Naive thymus-derived CD4-positive, alpha-beta T cell (primary cell): ENCODE results near the gene RPL12. TPM values are rescaled to one million over a fixed set of nuclear protein-coding genes. Genes with fewer than 3 reads are reported as not detected.

Source experiments
- ATAC-seq: fragments of 150-1000 bp; cut with Tn5 transposase; 2 replicates; pipeline ENCODE4 v1.10.0; 2021; ENCODE audit warnings: mild to moderate bottlenecking, moderate library complexity
- CTCF ChIA-PET: fragments of 350-600 bp; sonication (Branson Sonifier 250); formaldehyde crosslinking; loops from one replicate; lab custom pipeline; 2021; ENCODE audit warnings: antibody characterized with exemption; lab: Charles Lee
- POLR2A ChIA-PET: fragments of 350-600 bp; sonication (Branson Sonifier 250); formaldehyde crosslinking; loops from one replicate; lab custom pipeline; 2021; ENCODE audit warnings: antibody characterized with exemption, inconsistent platforms; lab: Charles Lee
- DNase-seq, 9 donors: peaks; one replicate each; pipeline versions ENCODE4 v3.0.0 to v3.0.0-alpha.2; 2020 to 2022; ENCODE audit warnings: mixed read lengths in 1 of 9
- H3K27ac ChIP-seq: one replicate; pipeline ENCODE4 v1.7.0; 2013; ENCODE audit warnings: mild to moderate bottlenecking, low read depth, low read length, moderate library complexity
- H3K27me3 ChIP-seq, 2 donors: one replicate each; pipeline ENCODE4 v1.7.0; 2013; ENCODE audit warnings: low read length in 2 of 2, mild to moderate bottlenecking in 2 of 2, moderate library complexity in 2 of 2; ENCODE audit not compliant: control insufficient read depth in 2 of 2, insufficient read depth in 2 of 2
- H3K36me3 ChIP-seq, 3 experiments: 1 replicate in 2 of 3; 2 replicates in 1 of 3; pipeline ENCODE4 v1.7.0; 2013; ENCODE audit warnings: low read length in 3 of 3, mild to moderate bottlenecking in 3 of 3, moderate library complexity in 1 of 3; ENCODE audit not compliant: insufficient read depth in 3 of 3, control insufficient read depth in 2 of 3
- H3K4me1 ChIP-seq, 2 donors: one replicate each; pipeline ENCODE4 v1.7.0; 2013; ENCODE audit warnings: low read length in 2 of 2, mild to moderate bottlenecking in 2 of 2, moderate library complexity in 1 of 2; ENCODE audit not compliant: control insufficient read depth in 2 of 2, insufficient read depth in 2 of 2
- H3K4me3 ChIP-seq: 2 replicates; pipeline ENCODE4 v1.7.0; 2013; ENCODE audit warnings: mild to moderate bottlenecking, low read length
- H3K9me3 ChIP-seq, 3 experiments: 1 replicate in 2 of 3; 2 replicates in 1 of 3; pipeline ENCODE4 v1.7.0; 2013; ENCODE audit warnings: low read length in 3 of 3; ENCODE audit not compliant: control insufficient read depth in 2 of 3
- H3K27ac Mint-ChIP-seq, 9 donors: one replicate each; pipeline ENCODE4 v1.8.0; 2020 to 2022; ENCODE audit warnings: mixed read lengths in 9 of 9, mild to moderate bottlenecking in 8 of 9, moderate library complexity in 5 of 9, inconsistent platforms in 2 of 9
- H3K27me3 Mint-ChIP-seq, 5 donors: one replicate each; pipeline ENCODE4 v1.8.0; 2021 to 2022; ENCODE audit warnings: mixed read lengths in 5 of 5, mild to moderate bottlenecking in 1 of 5
- H3K36me3 Mint-ChIP-seq, 5 donors: one replicate each; pipeline ENCODE4 v1.8.0; 2020 to 2022; ENCODE audit warnings: mixed read lengths in 5 of 5, mild to moderate bottlenecking in 3 of 5, inconsistent platforms in 1 of 5
- H3K4me1 Mint-ChIP-seq, 7 donors: one replicate each; pipeline ENCODE4 v1.8.0; 2020 to 2022; ENCODE audit warnings: mixed read lengths in 7 of 7, mild to moderate bottlenecking in 3 of 7, inconsistent platforms in 1 of 7
- H3K4me3 Mint-ChIP-seq, 10 donors: one replicate each; pipeline ENCODE4 v1.8.0; 2020 to 2022; ENCODE audit warnings: mild to moderate bottlenecking in 10 of 10, mixed read lengths in 10 of 10, moderate library complexity in 6 of 10, inconsistent platforms in 2 of 10
- H3K9me3 Mint-ChIP-seq, 11 donors: one replicate each; pipeline ENCODE4 v1.8.0; 2020 to 2022; ENCODE audit warnings: mixed read lengths in 11 of 11, mild to moderate bottlenecking in 4 of 11, inconsistent platforms in 1 of 11, moderate library complexity in 1 of 11
- intact Hi-C, 2 donors: fragments of 100-400 bp; cut with micrococcal nuclease; formaldehyde crosslinking; loops; one replicate each; pipeline ENCODE4 v1.15.1; 2023
- polyA plus RNA-seq, 2 donors: library from polyadenylated mRNA; unstranded; fragments of 300-500 nt; fragmentation: Illumina TruSeq; gene quantifications; one replicate each; pipeline ENCODE4 v1.2.3, GENCODE V29; 2021
- total RNA-seq, 6 experiments: library from RNA in 5 of 6; stranded (reverse) in 5 of 6; gene quantifications; 1 replicate in 5 of 6; 2 replicates in 1 of 6; pipeline ENCODE4 v1.2.3 and lab custom pipeline; 2021 to 2026

The RPL12 gene
- total and polyA plus RNA-seq, 7 experiments from 2014 or later = 1,005 to 1,958 (median 1,896) TPM

DNA sequence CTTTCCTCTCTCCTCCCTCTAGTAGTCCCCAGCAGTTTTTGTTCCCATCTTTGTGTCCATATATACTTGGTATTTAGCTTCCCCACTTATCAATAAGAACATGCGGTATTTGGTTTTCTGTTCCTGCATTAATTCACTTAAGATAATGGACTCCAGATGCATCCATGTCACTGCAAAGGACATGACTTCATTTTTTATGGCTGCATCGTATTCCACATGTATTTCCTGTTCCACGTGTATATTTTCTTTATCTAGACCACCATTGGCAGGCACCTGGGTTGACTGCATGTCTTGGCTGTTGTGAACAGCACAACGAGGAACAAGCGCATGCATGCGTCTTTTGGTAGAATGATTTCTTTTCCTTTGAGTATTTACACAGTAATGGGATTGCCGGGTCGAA lies 20.8 kb downstream of the RPL12 start:
- Mint-ChIP-seq H3K36me3 (peaks cover 21 to 52% (median 40%) of the 10 kb centered on the region in 5 donors), H3K27ac (no peak overlapping the region), H3K4me3 (no peak overlapping the region), H3K4me1 (peaks cover 19 to 37% (median 28%) of the 10 kb centered on the region in 7 donors), H3K9me3 (no peaks in the 10 kb centered on the region), H3K27me3 (no peaks in the 10 kb centered on the region)
- CTCF ChIA-PET = no interaction called here
- ATAC-seq (no peak), DNase-seq (no peak)
- no peaks in the 10 kb centered on the region for H3K9me3 ChIP-seq
- no peaks in the 10 kb centered on the region for H3K27me3 ChIP-seq
- peaks cover 5 to 9% of the 10 kb centered on the region in 2 donors for H3K4me1 ChIP-seq
- H3K36me3 ChIP-seq = peaks cover 6 to 51% (median 9%) of the 10 kb centered on the region in 3 experiments
- no peak overlapping the region for H3K4me3 ChIP-seq
- H3K27ac ChIP-seq = no peak overlapping the region
- POLR2A ChIA-PET = interaction anchor here (0.6 to 1.8 kb wide), 3 partner anchors 34 to 580 kb away, joined by 3 read pairs; no protein-coding TSS in a partner anchor
- intact Hi-C loops = no loop called here

GRCh38 chr9:127428348-127428747 lies 22.9 kb downstream of the RPL12 start:
- ChIA-PET CTCF (no interaction called here), POLR2A (no interaction called here)
- no peak overlapping the region for H3K27ac ChIP-seq
- no peaks in the 10 kb centered on the region for H3K27me3 Mint-ChIP-seq
- H3K4me1 ChIP-seq = peaks cover 12 to 19% of the 10 kb centered on the region in 2 donors
- no peak overlapping the region for H3K27ac Mint-ChIP-seq
- intact Hi-C loops = no loop called here
- ATAC-seq = no peak
- no peak for DNase-seq
- no peaks in the 10 kb centered on the region for H3K9me3 Mint-ChIP-seq
- peaks cover 5 to 34% (median 28%) of the 10 kb centered on the region in 5 donors for H3K36me3 Mint-ChIP-seq
- H3K36me3 ChIP-seq = peaks cover 0 to 35% (median 3%) of the 10 kb centered on the region in 3 experiments
- H3K4me3 Mint-ChIP-seq = no peak overlapping the region
- no peaks in the 10 kb centered on the region for H3K9me3 ChIP-seq
- H3K27me3 ChIP-seq = no peaks in the 10 kb centered on the region
- H3K4me3 ChIP-seq = no peak overlapping the region
- H3K4me1 Mint-ChIP-seq = peaks cover 36 to 49% (median 44%) of the 10 kb centered on the region in 7 donors

GRCh38 chr9:127426756-127427155 lies 24.4 kb downstream of the RPL12 start:
- no peak for ATAC-seq
- H3K4me1 ChIP-seq = peaks cover 12 to 27% of the 10 kb centered on the region in 2 donors
- Mint-ChIP-seq H3K27ac (peak overlapping the region in 1 of 9 donors; percentile 96), H3K27me3 (no peaks in the 10 kb centered on the region), H3K9me3 (no peaks in the 10 kb centered on the region), H3K36me3 (peaks cover 5 to 29% (median 19%) of the 10 kb centered on the region in 5 donors), H3K4me3 (peak overlapping the region in 9 of 10 donors; percentile 3 to 99 (median 63)), H3K4me1 (peaks cover 39 to 60% (median 50%) of the 10 kb centered on the region in 7 donors)
- no peak overlapping the region for H3K27ac ChIP-seq
- H3K27me3 ChIP-seq = no peaks in the 10 kb centered on the region
- ChIA-PET POLR2A (interaction anchor here (1.9 kb wide), 1 partner anchor 24 kb away, joined by 7 read pairs; the partner anchor contains the start of genes LRSAM1 and RPL12), CTCF (no interaction called here)
- DNase-seq = no peak
- intact Hi-C loops = no loop called here
- H3K9me3 ChIP-seq = no peaks in the 10 kb centered on the region
- H3K36me3 ChIP-seq = peaks cover 0 to 31% (median 3%) of the 10 kb centered on the region in 3 experiments
- no peak overlapping the region for H3K4me3 ChIP-seq

GRCh38 chr9:127424676-127424999 lies 26.6 kb downstream of the RPL12 start:
- no peaks in the 10 kb centered on the region for H3K27me3 Mint-ChIP-seq
- H3K36me3 ChIP-seq = peaks cover 0 to 12% (median 0%) of the 10 kb centered on the region in 3 experiments
- peak overlapping the region; percentile 96 for H3K4me3 ChIP-seq
- no peaks in the 10 kb centered on the region for H3K9me3 ChIP-seq
- H3K27ac Mint-ChIP-seq = peak overlapping the region; percentile 91 to 96 (median 94)
- H3K27ac ChIP-seq = peak overlapping the region; percentile 83
- no peaks in the 10 kb centered on the region for H3K9me3 Mint-ChIP-seq
- H3K36me3 Mint-ChIP-seq = peaks cover 0 to 14% (median 5%) of the 10 kb centered on the region in 5 donors
- DNase-seq (peak in 4 of 9 donors; percentile 26 to 57 (median 48)), ATAC-seq (peak; percentile 58)
- H3K4me3 Mint-ChIP-seq = peak overlapping the region; percentile 93 to 99 (median 98)
- intact Hi-C loops = loop anchor here (1.0 to 2.0 kb wide), 11 partner anchors 26 to 620 kb away; partner anchors contain the start of genes LRSAM1 (in 2 of the 2), RPL12 (in 2 of the 2), PTRH1 (in 1 of the 2) and RALGPS1 (in 1 of the 2)
- H3K4me1 Mint-ChIP-seq = peaks cover 39 to 54% (median 50%) of the 10 kb centered on the region in 7 donors
- ChIA-PET POLR2A (interaction anchor here (0.8 to 3.0 kb wide), 5 partner anchors 22 to 203 kb away, joined by 3 to 28 read pairs (median 4); partner anchors contain the start of genes LRSAM1 and RPL12), CTCF (interaction anchor here (1.1 to 1.3 kb wide), 2 partner anchors 9 to 211 kb away, joined by 3 to 6 read pairs; no protein-coding TSS in a partner anchor)
- H3K27me3 ChIP-seq = no peaks in the 10 kb centered on the region
- H3K4me1 ChIP-seq = peaks cover 12 to 27% of the 10 kb centered on the region in 2 donors

DNA sequence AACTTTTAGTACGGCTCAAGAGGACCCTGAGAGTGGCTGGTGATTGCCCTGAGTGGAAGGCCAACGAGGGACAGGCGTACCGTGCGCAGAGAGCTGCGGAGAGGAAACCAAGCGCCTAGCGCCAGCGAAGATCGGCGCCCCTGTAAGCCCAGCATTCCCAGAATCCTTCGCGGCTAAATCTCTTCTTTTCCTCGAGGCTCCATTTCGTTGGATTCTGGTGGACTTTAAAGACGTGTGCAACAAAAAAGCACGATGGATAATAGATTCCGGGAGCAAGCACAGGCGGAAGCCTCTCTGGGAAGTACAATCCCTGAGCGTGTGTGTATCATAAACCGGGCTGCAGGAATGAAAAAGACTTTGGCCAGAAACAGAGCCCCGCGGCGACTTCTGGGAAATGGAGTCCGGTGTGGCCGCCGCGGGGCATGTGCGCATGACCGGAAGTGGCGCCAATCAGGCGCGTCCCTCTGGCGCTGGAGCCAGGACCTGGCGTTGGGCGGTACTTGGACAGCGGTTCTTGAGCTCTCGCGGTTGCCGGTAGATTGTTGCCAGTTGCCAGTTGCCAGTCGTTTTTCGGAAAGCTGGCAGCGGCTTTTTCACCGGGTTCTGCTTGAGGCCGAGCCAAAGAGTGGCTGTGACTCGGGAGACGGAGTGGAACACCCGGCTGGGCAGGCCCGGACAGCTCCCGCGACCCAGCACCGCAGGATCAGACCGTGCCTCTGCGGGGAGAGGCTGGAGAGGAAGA lies 27.1 kb downstream of the RPL12 start, which contains the start of gene ZNF79:
Gene ZNF79, plus strand, starts transcription at position 449 of the 742 bp plus-strand sequence. CDS start 406 bp downstream, outside the sequence.
- Mint-ChIP-seq H3K27ac (peak within 1 kb of the TSS; percentile 91 to 96 (median 94)), H3K4me3 (peak within 1 kb of the TSS; percentile 93 to 99 (median 98)), H3K36me3 (peaks cover 0 to 14% (median 5%) of the 10 kb centered on the region in 5 donors), H3K9me3 (no peaks in the 10 kb centered on the region), H3K4me1 (peaks cover 39 to 54% (median 50%) of the 10 kb centered on the region in 7 donors), H3K27me3 (no peaks in the 10 kb centered on the region)
- H3K4me3 ChIP-seq = peak within 1 kb of the TSS; percentile 96
- ChIA-PET POLR2A (interaction anchor here (0.8 to 3.0 kb wide), 6 partner anchors 22 to 202 kb away, joined by 3 to 28 read pairs (median 4); partner anchors contain the start of genes LRSAM1 and RPL12), CTCF (interaction anchor here (1.1 to 1.3 kb wide), 2 partner anchors 9 to 210 kb away, joined by 3 to 6 read pairs; no protein-coding TSS in a partner anchor)
- H3K9me3 ChIP-seq = no peaks in the 10 kb centered on the region
- DNase-seq (peak; percentile 80 to 96 (median 84)), ATAC-seq (peak; percentile 94)
- no peaks in the 10 kb centered on the region for H3K27me3 ChIP-seq
- H3K27ac ChIP-seq = peak within 1 kb of the TSS; percentile 83
- intact Hi-C loops = loop anchor here (1.0 to 2.0 kb wide), 11 partner anchors 26 to 619 kb away; partner anchors contain the start of genes LRSAM1 (in 2 of the 2), RPL12 (in 2 of the 2), PTRH1 (in 1 of the 2) and RALGPS1 (in 1 of the 2)
- H3K36me3 ChIP-seq = peaks cover 0 to 12% (median 0%) of the 10 kb centered on the region in 3 experiments
- H3K4me1 ChIP-seq = peaks cover 12 to 27% of the 10 kb centered on the region in 2 donors

- H3K4me3 ChIP-seq = peak overlapping the region; percentile 96
- ChIA-PET CTCF (interaction anchor here (1.1 to 1.3 kb wide), 2 partner anchors 8 to 210 kb away, joined by 3 to 6 read pairs; no protein-coding TSS in a partner anchor), POLR2A (interaction anchor here (0.8 to 3.0 kb wide), 4 partner anchors 21 to 35 kb away, joined by 3 to 28 read pairs (median 4); partner anchors contain the start of genes LRSAM1 and RPL12)
- H3K27me3 ChIP-seq = no peaks in the 10 kb centered on the region
- H3K36me3 ChIP-seq = peaks cover 0 to 6% (median 0%) of the 10 kb centered on the region in 3 experiments
- intact Hi-C loops = no loop called here
- ATAC-seq (no peak), DNase-seq (no peak)
- peak overlapping the region; percentile 83 for H3K27ac ChIP-seq
- Mint-ChIP-seq H3K36me3 (peaks cover 0 to 10% (median 5%) of the 10 kb centered on the region in 5 donors), H3K4me1 (peaks cover 39 to 54% (median 50%) of the 10 kb centered on the region in 7 donors), H3K9me3 (no peaks in the 10 kb centered on the region), H3K27me3 (no peaks in the 10 kb centered on the region), H3K4me3 (peak overlapping the region; percentile 93 to 99 (median 98)), H3K27ac (peak overlapping the region; percentile 91 to 96 (median 94))
- H3K9me3 ChIP-seq = no peaks in the 10 kb centered on the region
- peaks cover 12 to 27% of the 10 kb centered on the region in 2 donors for H3K4me1 ChIP-seq
Observed at GRCh38 chr9:127423476-127423933, 27.7 kb downstream of the RPL12 start.
